GM21360 (cell line): ENCODE measurements around the gene SPINK6.
A peak's percentile ranks its signal among the peaks of the same experiment; 100 is the strongest.

ENCODE experiments used
- ATAC-seq: cut with Tn5 transposase; IDR thresholded peaks from one replicate; pipeline ENCODE4 v1.9.1; 2021; ENCODE audit warnings: mild to moderate bottlenecking, moderate library complexity; ENCODE audit not compliant: unreplicated experiment

SPINK6 gene

DNA sequence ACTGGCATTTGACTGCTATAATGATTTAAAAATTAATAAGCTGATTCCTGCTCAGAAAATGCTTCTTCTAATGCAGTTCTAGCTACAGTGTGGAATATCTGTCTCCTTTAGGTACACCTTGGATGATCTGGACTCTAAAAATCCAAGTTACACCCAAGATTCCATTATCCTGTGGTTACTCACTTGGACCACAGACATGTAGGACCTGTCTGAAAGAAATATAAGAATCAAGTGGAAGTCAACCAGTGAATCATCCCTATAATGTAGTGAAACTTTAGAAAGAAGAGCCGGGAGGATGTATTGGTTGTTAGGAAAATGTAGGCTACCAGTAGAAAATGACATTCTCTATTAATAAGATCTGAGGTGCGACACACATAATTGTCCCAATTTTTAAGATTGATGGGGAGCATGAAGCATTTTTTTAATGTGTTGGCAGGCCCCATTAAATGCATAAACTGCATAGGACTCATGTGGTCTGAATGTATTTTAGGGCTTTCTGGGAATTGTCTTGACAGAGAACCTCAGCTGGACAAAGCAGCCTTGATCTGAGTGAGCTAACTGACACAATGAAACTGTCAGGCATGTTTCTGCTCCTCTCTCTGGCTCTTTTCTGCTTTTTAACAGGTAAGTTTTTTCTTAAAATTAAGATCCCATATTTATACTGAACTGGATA lies at the start of gene SPINK6:
SPINK6 (plus strand) TSS at position 512 of the 673 bp plus-strand sequence; CDS start at position 567, 55 bp downstream.
- ATAC-seq: no peak

DNA sequence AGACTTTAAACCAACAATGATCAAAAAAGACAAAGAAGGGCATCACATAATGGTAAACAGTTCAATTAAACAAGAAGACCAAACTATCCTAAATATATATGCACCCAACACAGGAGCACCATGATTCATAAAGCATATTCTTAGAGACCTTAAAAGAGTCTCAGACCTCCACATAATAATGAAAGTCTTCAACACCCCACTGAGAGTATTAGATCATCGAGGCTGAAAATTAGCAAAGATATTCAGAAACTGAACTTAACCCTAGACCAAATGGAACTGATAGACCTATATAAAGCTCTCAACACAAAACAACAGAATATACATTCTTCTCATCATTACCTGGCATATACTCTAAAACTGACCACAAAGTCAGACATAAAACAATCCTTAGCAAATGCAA lies 46.2 kb upstream of the SPINK6 start:
- ATAC-seq: no peak

- ATAC-seq: no peak
Measured at GRCh38 chr5:148162038-148162437, 40.8 kb upstream of the SPINK6 start.

DNA sequence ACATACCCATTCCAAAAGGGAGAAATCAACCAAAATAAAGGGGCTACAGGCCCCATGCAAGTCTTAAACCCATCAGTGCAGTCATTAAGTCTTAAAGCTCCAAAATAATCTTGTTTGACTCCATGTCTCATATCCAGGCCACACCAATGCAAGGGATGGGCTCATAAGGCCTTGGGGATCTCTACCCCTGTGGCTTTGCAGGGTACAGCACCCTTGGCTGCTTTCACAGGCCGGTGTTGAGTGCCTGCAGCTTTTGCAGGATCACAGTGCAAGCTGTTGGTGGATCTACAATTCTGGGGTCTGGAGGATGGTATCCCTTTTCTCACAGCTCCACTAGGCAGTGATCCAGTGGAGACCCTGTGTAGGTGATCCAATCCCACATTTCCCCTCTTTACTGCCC lies 39.5 kb upstream of the SPINK6 start:
- no peak for ATAC-seq

DNA sequence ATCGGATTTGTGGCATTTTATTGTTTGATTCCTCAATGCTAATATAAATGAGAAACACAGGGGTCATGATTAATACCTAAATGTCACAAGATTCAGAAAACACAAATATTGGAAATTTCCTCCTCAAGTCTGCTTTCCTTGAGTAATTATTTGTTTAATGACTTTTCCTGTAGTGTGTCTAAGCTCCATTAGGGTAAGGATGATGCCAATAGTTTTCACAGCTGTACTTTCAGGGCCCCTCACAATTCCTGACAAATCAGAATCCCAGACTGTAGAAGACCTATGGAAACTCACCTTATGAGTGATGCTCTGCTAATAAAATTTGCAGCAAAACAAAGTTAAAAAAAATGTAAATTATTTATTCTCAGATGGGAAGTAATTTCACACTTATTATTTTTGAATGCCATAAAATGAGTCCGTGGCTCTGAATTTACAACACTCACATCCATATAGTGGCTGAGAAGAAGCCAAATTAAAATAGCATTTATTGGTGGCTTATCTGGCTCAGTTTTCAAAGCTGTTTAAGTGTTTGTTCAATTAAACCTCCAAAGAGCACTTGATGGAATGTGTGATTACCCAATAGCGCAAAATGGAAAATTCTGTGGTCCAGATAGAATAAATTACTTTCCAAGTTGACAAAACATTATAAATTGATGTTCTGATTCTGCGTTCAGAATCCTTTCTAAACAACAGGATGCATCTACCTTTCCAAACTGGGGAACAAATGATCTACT lies 36.1 kb upstream of the SPINK6 start:
- ATAC-seq: no peak

DNA sequence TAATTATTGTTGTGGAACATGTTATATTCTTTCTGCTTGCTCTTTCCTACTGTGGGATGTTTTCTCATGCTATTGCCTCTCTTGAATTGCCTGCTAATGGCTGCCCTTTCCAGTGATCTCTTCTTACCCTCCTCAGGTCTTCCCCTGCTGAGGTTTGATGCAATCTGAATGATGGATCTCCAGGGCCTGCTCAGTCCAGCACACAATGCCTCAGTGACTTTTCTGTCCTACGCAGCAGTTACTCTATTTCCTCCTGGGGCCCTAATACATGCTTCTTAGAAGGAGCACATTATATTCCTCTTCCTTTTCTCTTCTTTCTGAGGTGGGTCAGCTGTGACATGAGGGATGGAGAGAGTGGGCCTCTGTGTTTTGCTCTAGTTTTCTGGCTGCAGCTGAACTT lies 34.6 kb upstream of the SPINK6 start, which contains the start of gene SPINK14:
SPINK14 (plus strand) TSS at position 301 of the 400 bp plus-strand sequence. CDS start 1,187 bp downstream, outside the sequence.
- no peak for ATAC-seq

- ATAC-seq: no peak
Measured at GRCh38 chr5:148172377-148172776, 30.5 kb upstream of the SPINK6 start.

GRCh38 chr5:148176480-148176879 lies 26.4 kb upstream of the SPINK6 start:
- no peak for ATAC-seq

DNA sequence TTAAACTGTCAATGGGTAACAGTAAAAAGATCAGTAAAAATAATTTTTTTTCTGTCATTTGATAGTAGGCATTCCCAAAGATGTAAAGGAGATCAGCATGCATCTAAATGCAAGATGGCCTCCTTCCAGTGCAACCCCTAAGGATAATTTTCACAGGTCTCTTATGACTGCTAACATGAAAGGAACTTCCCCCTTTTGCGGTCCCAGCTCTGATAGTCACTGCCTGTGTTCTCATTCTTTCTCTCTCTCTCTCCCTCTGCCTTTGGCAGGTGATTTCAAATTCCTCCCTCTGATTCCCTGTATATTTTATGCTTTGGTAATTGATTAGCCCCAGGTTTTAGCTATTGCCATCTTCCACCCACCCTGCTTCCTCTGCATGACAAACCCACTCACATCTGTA lies 25.6 kb upstream of the SPINK6 start:
- ATAC-seq: no peak

- peak; percentile 87 for ATAC-seq
Measured at GRCh38 chr5:148179234-148179824, 23.5 kb upstream of the SPINK6 start.

- ATAC-seq: peak; percentile 88
Measured at GRCh38 chr5:148186248-148187003, 16.4 kb upstream of the SPINK6 start.

- no peak for ATAC-seq
Measured at GRCh38 chr5:148191010-148191409, 11.8 kb upstream of the SPINK6 start.

- no peak for ATAC-seq
Measured at GRCh38 chr5:148193202-148193601, 9.6 kb upstream of the SPINK6 start.

DNA sequence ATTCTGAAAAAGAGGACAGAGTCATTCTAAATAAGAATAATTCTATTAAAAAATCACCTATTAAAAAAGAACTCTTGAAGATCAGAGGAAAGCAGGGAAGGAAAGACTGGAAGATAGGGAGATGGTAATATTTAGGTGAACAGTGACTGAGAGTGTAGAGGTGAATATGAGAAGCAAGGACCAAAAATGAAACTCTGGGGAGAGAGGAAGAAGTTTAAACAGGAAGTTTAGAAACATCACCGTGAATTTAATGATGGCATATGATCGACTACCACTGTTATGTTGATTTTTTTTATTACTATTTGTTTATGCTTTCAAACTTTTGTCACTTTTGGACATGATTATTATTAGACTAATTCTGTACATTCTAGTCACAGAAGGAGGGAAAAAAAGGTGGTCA lies 1.7 kb upstream of the SPINK6 start:
- ATAC-seq: no peak

GRCh38 chr5:148205044-148205806 lies 2.4 kb downstream of the SPINK6 start:
- no peak for ATAC-seq

- no peak for ATAC-seq
Measured at GRCh38 chr5:148205865-148206264, 3.0 kb downstream of the SPINK6 start.

DNA sequence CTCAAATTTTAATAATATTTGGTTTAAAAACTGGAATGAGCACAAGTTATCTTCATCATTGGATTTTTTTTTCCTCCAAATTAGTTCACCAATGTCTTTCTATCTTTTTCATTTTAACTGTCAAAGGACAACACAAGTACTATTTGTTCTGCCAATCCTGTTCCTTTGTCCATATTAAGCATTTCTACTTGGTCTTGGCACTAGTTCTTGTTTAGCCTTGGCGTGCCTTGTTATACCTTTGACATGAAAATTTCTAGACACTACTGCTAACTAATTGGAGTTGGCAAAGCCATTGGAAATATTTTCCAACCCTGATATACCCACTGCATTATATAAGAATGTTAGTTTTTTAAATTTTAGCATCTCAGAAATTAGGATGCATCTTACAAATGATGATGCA lies 3.8 kb downstream of the SPINK6 start:
- no peak for ATAC-seq

DNA sequence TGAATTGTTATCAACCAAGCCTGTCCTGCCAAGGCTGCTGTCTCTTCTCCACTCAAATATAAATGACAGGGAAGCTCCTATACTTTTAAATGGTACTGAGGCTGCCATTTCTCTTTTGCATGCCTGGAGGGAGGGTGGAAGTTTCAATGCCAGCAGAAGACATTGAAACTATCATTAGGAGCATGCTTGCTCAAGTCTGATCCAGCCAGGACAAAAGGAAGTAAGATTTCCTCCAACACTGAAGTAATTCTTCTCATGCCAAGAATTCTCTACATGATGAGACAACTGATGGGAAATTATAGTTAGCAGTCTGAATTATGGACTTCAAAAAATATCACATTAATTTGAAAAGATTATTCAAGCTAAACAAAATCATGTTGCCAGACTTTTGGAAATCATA lies 5.4 kb downstream of the SPINK6 start:
- no peak for ATAC-seq

DNA sequence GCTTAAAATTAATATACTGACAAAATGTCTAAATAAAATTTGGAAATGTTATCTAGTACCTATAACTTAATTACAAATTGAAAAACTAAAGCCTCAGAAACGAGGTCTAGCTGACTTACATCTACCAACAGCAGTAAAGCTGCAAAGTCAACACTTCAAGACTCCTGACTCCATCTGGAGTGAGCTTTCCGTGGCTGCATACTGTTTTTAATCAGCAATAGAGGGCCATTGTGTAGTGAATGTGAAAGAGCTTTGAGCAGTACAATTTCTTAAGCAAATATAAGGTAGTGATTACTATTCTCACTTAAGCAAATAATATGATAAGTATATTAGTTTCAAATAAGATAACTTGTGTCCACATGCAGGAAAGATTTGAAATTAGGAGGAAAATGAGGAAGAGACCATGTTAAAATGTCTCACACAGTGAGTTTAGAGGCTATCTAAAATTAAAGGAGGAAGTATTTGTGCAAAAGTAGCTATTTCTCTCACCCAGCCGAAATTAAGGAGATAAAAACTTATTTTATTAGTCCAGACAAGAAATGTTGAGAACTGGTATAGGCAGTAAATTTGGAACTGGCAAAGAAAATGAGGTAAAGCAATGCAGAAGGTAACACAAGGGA lies 6.4 kb downstream of the SPINK6 start:
- no peak for ATAC-seq

- no peak for ATAC-seq
Measured at GRCh38 chr5:148214665-148215185, 11.9 kb downstream of the SPINK6 start.
